Hepatocyte (in vitro differentiated cells): ENCODE results near the gene M1AP.

Source experiments
- CTCF ChIP-seq: fragments of 200-600 bp; sonication (generic); IDR thresholded peaks from 2 replicates; pipeline ENCODE4 v1.5.1; 2016; ENCODE audit warnings: antibody characterized with exemption, mild to moderate bottlenecking; ENCODE audit not compliant: poor library complexity
- EZH2phosphoT487 ChIP-seq: fragments of 200-600 bp; sonication (generic); IDR thresholded peaks from one replicate; pipeline ENCODE4 v1.6.1; 2018; ENCODE audit warnings: antibody characterized with exemption, mild to moderate bottlenecking, low read depth, moderate library complexity; ENCODE audit not compliant: unreplicated experiment, severe bottlenecking

GRCh38 chr2:74646201-74646600, 1.9 kb downstream of the M1AP start:
- TF ChIP-seq CTCF (no peak), EZH2phosphoT487 (no peak)
